ENCODE data around the gene SPN. TPM values are rescaled to one million over a fixed set of nuclear protein-coding genes. Genes with fewer than 3 reads are reported as not detected.

Gene SPN
- total RNA-seq, 1 donor from 2014 or later = 7.4 TPM

DNA sequence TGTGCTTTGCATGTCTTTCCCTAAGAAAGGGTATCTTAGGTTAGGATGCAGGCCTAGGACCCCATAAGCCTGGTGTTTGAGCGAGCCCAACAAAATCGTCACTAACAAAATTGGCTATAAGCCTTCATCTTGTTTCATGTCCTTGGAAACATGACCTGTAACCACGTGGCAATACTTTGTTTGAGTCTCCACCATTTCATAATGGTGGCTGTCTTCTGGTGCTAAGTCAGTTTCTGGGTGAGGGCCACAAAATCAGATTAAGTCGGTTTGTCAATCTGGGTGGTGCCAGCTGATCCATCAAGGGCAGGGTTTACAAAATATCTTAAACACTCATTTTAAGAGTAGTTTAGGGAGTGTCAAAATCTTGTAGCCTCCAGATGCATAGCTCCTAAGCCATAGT, 49.8 kb downstream of the SPN start:
- no peak for DNase-seq (ENCODE audit: extremely low spot score in 2 of 2)
- Histone ChIP-seq H3K27me3 (no peaks in the 10 kb centered on the region), H3K4me3 (no peak overlapping the region), H3K36me3 (no peaks in the 10 kb centered on the region), H3K9me3 (no peaks in the 10 kb centered on the region), H3K4me1 (no peaks in the 10 kb centered on the region), H3K27ac (no peak overlapping the region)
- intact Hi-C loops (cut with DNase I) = no loop called here
- TF ChIP-seq, protein P1, sequence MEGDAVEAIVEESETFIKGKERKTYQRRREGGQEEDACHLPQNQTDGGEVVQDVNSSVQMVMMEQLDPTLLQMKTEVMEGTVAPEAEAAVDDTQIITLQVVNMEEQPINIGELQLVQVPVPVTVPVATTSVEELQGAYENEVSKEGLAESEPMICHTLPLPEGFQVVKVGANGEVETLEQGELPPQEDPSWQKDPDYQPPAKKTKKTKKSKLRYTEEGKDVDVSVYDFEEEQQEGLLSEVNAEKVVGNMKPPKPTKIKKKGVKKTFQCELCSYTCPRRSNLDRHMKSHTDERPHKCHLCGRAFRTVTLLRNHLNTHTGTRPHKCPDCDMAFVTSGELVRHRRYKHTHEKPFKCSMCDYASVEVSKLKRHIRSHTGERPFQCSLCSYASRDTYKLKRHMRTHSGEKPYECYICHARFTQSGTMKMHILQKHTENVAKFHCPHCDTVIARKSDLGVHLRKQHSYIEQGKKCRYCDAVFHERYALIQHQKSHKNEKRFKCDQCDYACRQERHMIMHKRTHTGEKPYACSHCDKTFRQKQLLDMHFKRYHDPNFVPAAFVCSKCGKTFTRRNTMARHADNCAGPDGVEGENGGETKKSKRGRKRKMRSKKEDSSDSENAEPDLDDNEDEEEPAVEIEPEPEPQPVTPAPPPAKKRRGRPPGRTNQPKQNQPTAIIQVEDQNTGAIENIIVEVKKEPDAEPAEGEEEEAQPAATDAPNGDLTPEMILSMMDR (IDR thresholded peaks at IDR 0.05) = no peak
- TF ChIP-seq POLR2A (IDR thresholded peaks at IDR 0.05) = no peak
- no peak for TF ChIP-seq POLR2AphosphoS5 (IDR thresholded peaks at IDR 0.05; ENCODE audit: insufficient read depth in 1 of 2, low read depth in 1 of 2)

GRCh38 chr16:29714396-29714795, 51.3 kb downstream of the SPN start:
- DNase-seq (ENCODE audit: extremely low spot score in 2 of 2) = no peak
- intact Hi-C loops (cut with DNase I) = no loop called here
- H3K9me3 ChIP-seq = no peaks in the 10 kb centered on the region
- no peaks in the 10 kb centered on the region for H3K36me3 ChIP-seq
- no peaks in the 10 kb centered on the region for H3K4me1 ChIP-seq
- no peaks in the 10 kb centered on the region for H3K27me3 ChIP-seq
- no peak overlapping the region for H3K4me3 ChIP-seq
- TF ChIP-seq POLR2AphosphoS5 (IDR thresholded peaks at IDR 0.05; ENCODE audit: insufficient read depth in 1 of 2, low read depth in 1 of 2) (no peak), POLR2A (IDR thresholded peaks at IDR 0.05) (no peak)
- TF ChIP-seq, protein P1 (IDR thresholded peaks at IDR 0.05) = no peak
- H3K27ac ChIP-seq = no peak overlapping the region

DNA sequence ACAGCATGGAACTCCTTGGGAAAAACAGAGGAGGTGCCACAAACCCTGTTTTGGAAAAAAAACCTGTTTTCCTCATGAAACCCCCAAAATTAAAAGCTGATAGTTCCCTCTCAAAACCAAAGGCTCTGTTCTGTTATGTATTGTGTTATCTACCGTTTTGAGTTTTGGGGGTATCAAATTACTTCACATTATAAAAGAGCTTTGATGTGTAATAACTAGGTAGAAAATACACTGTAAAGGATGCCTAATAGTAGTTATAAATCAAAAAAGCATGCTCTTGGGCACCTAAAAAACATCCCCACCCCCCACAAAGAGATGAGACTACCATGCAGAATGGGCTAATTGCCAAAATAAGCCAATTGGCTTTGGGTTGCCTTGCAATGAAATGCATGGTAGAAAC, 51.9 kb downstream of the SPN start:
- no peaks in the 10 kb centered on the region for H3K9me3 ChIP-seq
- intact Hi-C loops (cut with DNase I) = no loop called here
- H3K4me1 ChIP-seq = no peaks in the 10 kb centered on the region
- no peaks in the 10 kb centered on the region for H3K27me3 ChIP-seq
- DNase-seq (ENCODE audit: extremely low spot score in 2 of 2) = no peak
- H3K27ac ChIP-seq = no peak overlapping the region
- H3K4me3 ChIP-seq = no peak overlapping the region
- TF ChIP-seq, protein P1 (IDR thresholded peaks at IDR 0.05) = no peak
- TF ChIP-seq POLR2AphosphoS5 (IDR thresholded peaks at IDR 0.05; ENCODE audit: insufficient read depth in 1 of 2, low read depth in 1 of 2) (no peak), POLR2A (IDR thresholded peaks at IDR 0.05) (no peak)
- no peaks in the 10 kb centered on the region for H3K36me3 ChIP-seq

DNA sequence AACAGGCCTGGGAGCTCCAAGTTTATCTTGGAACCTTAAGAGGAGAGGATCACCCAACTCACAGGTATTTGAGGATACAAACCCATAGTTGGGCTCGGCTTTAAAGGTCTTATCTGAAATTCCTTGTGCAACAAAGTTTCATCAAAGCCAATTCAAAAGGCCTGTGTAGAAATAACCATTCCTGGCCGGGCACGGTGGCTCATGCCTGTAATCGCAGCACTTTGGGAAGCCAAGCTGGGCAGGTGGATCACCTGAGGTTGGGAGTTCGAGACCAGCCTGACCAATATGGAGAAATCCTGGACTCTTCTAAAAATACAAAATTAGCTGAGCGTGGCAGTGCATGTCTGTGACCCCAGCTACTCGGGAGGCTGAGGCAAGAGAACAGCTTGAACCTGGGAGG, 54.1 kb downstream of the SPN start:
- no peak for DNase-seq (ENCODE audit: extremely low spot score in 2 of 2)
- Histone ChIP-seq H3K27me3 (no peaks in the 10 kb centered on the region), H3K36me3 (no peaks in the 10 kb centered on the region), H3K9me3 (no peaks in the 10 kb centered on the region), H3K4me1 (no peaks in the 10 kb centered on the region), H3K27ac (no peak overlapping the region), H3K4me3 (no peak overlapping the region)
- intact Hi-C loops (cut with DNase I) = no loop called here
- TF ChIP-seq POLR2A (IDR thresholded peaks at IDR 0.05) = no peak
- TF ChIP-seq POLR2AphosphoS5 (IDR thresholded peaks at IDR 0.05; ENCODE audit: insufficient read depth in 1 of 2, low read depth in 1 of 2) = no peak
- TF ChIP-seq, protein P1 (IDR thresholded peaks at IDR 0.05) = no peak

DNA sequence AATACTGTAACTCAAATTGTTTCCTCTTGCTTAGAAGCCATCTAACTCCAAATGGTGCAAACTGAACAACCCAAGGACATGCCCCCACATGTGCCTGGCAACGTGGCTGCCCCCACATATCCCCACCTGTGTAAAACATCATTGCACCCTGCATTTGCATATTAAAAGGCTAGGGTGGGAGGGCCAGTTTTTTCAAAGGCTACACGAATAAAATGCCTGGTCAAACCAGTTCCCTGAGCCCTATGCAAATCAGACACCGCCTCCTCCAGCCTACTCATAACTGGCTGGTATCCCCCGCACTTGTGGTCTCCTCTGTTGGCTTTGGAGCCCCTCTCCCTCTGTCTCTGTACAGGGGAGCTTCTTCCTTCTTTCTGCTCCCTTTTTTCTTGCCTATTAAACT, 56.0 kb downstream of the SPN start:
- no peak for TF ChIP-seq POLR2A (IDR thresholded peaks at IDR 0.05)
- TF ChIP-seq POLR2AphosphoS5 (IDR thresholded peaks at IDR 0.05; ENCODE audit: insufficient read depth in 1 of 2, low read depth in 1 of 2) = no peak
- TF ChIP-seq, protein P1 (IDR thresholded peaks at IDR 0.05) = no peak
- no peak overlapping the region for H3K4me3 ChIP-seq
- no peaks in the 10 kb centered on the region for H3K9me3 ChIP-seq
- H3K27me3 ChIP-seq = no peaks in the 10 kb centered on the region
- H3K4me1 ChIP-seq = no peaks in the 10 kb centered on the region
- H3K36me3 ChIP-seq = no peaks in the 10 kb centered on the region
- no peak overlapping the region for H3K27ac ChIP-seq
- no peak for DNase-seq (ENCODE audit: extremely low spot score in 2 of 2)
- intact Hi-C loops (cut with DNase I) = no loop called here

Other genes with a start within 250 kb of the SPN start
- gene BOLA2, start 208.9 kb upstream of the SPN start, total RNA-seq = 9.6 TPM
- gene SLX1B, start 208.7 kb upstream of the SPN start, total RNA-seq = 18.9 TPM
- gene SULT1A4, start 203.3 kb upstream of the SPN start, total RNA-seq = 9.6 TPM
- 73.2 TPM for gene NPIPB12, start 156.8 kb upstream of the SPN start, total RNA-seq
- 13.8 TPM for gene QPRT, start 15.9 kb downstream of the SPN start, total RNA-seq
- 3.2 TPM for gene C16orf54, start 82.7 kb downstream of the SPN start, total RNA-seq
- not detected for gene ZG16, start 115.0 kb downstream of the SPN start, total RNA-seq
- gene KIF22, start 127.5 kb downstream of the SPN start, total RNA-seq = 18.9 TPM
- gene MAZ, start 143.3 kb downstream of the SPN start, total RNA-seq = 87.7 TPM
- 20.4 TPM for gene PRRT2, start 148.9 kb downstream of the SPN start, total RNA-seq
- 23.6 TPM for gene PAGR1, start 152.9 kb downstream of the SPN start, total RNA-seq
- gene MVP, start 157.2 kb downstream of the SPN start, total RNA-seq = 111 TPM
- 89.4 TPM for gene CDIPT, start 200.0 kb downstream of the SPN start, total RNA-seq
- 15.7 TPM for gene SEZ6L2, start 236.3 kb downstream of the SPN start, total RNA-seq
- not detected for gene ASPHD1, start 237.2 kb downstream of the SPN start, total RNA-seq

All from vagina (tissue), 2 donors.